Colon (tissue), 2 donors: ENCODE measurements around the gene UNC50.
"Not testable (repeated sequence)": the region's sequence is repeated elsewhere in the genome, so short reads cannot be mapped to it uniquely, and the experiment has no call there.

Source experiments
- FAIRE-seq: peaks from 2 replicates; lab custom pipeline; 2012; peaks lifted over from hg19 to GRCh38; lab: Jason Lieb, UNC
- donor health status: control.
- donor health status: control.

The UNC50 gene

DNA sequence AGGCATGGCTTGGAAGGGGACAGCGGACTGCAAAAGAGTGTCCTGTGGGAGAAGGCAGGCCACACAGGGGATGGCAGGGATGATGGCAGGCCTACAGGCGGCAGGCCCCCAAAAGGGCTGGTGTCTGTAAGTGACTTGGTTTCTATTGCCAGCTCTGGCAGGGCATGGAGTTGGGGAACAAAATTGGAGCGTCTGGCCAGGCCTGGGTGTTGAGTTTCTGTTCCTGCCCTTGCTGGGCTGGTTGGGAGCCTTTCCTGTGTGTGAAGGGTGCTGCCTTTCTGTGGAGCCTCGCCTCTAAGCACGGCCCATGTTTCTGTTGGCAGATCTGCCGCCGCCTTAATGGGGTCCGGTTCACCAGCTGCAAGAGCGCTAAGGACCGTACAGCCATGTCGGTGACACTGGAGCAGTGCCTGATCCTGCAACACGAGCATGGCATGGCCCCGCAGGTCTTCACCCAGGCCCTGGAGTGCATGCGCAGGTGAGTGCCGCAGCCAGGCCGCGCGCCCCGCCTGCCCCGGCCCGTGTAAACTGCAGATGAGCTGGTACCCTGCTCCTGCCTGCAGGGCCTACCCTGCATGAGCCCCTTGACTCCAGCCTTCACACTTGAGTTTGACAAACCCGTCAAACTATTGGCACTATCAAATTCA is 31.6 kb upstream of the UNC50 start:
- FAIRE-seq: no peak

DNA sequence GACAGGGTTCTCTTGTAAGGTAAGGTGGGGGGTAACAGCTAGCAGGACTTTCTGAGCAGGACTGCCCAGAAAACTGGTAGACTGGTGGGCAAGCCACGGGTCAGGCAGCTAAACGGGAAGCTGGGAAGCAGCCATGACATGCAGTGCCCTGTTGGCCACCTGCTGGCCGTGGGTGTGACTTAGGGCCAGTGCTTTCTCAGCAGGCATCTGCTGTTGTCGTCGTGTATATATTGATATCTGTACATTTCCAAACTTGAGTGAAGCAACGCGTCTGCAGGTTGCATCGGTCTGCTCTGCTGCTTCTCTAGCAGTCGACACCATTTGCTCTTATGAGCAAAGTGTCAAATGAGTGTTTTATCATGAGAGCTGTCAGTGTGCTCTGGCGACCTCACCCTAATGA is 31.1 kb upstream of the UNC50 start:
- no peak for FAIRE-seq

DNA sequence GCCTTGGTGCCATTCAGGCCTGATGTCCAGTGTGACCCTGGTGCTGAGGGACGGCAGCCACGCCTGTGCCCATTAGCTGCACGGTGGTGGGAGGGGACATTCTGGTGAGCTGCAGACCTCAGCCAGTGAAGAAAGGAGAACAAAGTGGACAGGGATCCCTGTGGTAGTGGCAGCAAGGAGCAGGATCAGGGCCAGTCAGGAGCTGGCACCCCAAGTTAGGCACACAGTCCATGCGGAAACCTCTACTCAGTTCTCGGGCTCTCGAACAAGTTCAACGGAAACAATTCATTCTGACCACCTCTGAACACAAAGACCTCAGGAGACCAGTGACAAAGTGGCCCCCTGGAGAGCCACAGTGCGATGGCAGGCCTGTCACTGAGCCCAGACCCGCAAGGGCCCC is 30.2 kb upstream of the UNC50 start:
- no peak for FAIRE-seq

DNA sequence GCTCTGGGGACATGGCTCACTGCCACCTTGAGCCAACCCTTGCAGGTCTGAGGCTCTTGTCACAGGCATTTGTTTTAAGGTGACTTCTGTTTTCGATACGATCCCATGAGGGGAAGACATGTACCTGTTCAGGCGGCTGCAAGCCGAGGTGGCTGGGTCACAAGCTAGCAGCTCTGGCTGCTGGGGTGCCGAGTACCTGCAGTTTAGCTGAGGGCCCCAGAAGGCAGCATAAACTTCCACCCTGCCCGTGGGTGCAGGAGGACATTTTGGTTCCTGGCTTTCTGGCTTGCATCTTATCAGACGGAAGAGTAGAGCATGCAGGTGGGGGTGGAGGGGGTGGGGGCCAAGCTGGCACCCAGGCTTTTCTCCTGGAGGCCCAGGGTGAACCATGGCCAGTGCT is 28.5 kb upstream of the UNC50 start:
- no peak for FAIRE-seq

DNA sequence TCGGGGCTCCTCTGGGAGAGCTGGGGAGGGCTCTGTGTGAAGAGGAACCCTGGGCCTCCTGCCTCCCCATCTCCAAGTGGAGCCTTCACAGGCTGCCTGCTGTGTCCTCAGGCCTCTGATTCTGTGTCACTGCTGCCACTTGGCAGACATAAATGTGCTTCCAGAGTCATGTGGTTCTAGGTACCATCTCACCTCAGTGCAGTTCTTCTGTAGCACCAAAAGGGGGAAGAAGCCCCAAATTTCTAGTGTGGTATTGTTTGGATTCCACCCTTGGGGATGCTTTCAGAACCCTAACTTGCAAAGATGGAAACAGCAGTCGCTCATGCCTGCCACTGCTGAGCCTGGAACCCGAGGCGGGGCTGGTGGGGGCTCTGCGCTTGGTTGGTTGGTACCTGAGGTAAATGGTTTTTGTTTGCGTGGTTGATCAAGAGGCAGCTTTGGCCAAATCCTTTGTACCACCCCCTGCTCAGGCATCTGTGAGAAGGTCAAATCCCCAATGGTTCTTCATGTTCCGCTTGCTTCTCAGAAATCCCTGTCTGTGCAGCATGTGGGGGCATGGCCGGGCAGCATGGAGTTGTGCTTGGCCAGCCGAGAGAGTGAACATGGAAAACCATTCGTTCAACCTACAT is 27.6 kb upstream of the UNC50 start:
- FAIRE-seq: no peak

DNA sequence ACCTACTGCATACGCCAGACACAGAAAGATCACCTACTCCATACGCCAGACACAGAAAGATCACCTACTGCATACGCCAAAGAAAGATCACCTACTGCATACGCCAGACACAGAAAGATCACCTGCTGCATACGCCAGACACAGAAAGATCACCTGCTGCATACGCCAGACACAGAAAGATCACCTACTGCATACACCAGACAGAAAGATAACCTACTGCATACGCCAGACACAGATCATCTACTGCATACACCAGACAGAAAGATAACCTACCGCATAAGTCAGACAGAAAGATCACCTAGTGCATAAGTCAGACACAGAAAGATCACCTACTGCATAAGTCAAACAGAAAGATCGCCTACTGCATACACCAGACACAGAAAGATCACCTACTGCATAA is 25.9 kb upstream of the UNC50 start:
- FAIRE-seq: no peak

DNA sequence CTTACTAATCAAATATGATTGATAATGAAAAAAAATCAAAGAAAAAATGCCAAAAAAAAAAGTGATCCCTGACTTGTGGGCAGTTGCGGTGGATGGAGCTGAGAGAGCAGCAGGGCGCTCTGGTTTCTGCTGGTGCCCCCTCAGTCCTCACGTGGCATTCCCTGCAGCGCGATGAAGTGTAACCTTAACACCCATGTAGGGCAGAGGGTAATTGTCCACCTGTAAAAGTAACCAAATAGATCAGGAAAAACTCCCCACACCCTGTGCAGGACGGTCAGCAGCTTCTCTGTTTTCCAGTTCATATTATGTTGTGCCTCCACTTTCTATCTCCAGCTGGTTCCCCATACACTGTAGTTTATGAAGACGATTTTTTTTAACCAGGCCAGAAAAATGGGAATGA is 25.1 kb upstream of the UNC50 start:
- no peak for FAIRE-seq

DNA sequence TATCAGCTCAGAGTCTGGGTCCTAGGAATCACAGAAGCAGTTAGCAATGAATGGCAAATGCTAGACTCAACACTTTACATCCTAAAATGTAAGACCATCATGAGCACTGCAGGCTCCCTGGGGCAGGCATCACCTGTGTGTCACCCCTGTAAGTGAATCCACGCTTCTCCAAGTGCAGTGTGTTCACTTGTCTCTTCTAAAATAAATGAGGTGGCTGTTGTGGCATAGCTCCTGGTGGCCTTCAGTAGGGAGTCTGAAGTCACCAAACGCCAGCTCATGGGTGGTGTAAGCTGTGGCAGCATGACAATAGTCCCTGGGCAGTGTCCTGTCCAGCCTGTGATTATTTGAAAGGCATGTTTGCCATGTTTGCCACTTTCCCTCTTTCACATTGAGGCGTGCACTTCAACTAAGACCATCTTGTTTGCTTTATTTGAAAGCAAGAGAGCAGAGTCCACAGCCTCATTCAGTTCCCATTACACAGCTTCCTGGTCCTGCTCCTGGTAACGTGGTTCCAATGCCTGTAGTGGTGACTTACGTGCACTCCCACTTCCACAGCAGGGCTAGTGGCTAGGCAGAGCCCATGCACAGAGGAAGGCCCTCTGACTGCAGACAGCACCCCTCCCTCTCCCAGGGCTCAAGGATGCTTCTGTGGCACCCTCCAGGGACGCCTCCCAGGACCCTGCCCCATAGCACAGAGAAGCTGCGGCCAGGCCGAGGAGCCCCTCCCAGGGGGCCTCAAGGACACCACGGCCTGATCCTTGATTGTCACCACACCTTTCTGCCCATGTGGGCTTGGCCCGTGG is 24.4 kb upstream of the UNC50 start:
- FAIRE-seq: no peak

DNA sequence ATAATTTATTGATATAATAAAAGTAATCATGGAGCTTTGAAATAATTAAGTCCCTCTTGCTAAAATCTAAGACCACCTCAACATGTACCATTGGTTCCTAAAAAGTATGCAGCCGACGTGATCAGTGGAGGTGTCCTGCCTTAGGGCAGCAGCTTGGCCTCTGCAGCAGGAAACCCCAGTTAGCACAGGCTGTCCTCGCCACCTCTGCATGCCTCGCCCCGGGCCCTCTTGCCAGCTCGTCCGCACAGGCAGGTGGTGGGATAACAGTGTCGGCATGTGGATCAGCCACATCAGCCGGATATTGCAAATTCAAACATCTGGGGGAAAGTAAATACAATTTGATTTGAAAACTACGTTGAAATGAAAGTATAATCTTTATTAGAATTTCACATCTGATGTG is 23.0 kb upstream of the UNC50 start:
- FAIRE-seq: no peak

DNA sequence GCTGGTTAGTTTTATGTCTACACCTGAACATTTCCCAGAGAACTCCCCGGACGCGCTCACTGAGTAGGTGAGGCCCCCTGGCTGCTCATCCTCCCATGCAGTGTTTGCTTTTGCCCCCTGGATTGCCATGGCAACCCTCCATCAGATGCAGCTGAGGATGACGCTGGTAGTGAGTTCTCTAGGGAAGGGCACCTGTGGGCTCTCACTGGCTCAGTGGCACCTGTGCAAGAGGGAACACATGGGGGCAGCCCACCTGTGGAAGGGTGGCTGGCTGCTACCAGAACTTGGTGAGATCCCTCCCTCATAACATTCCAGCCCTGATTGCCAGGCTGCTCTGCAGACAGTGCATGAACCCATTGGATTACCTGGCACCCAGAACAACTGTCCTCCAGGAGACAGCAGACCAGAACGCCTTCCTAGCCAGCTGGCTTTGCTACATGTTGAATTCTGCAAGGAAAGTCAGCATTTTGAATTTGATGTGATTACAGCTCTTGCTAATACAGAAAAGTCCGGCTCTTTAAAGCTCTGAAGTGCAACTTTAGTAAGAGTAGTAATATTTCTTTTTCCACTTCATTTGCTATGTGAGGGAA is 21.7 kb upstream of the UNC50 start:
- FAIRE-seq: no peak

DNA sequence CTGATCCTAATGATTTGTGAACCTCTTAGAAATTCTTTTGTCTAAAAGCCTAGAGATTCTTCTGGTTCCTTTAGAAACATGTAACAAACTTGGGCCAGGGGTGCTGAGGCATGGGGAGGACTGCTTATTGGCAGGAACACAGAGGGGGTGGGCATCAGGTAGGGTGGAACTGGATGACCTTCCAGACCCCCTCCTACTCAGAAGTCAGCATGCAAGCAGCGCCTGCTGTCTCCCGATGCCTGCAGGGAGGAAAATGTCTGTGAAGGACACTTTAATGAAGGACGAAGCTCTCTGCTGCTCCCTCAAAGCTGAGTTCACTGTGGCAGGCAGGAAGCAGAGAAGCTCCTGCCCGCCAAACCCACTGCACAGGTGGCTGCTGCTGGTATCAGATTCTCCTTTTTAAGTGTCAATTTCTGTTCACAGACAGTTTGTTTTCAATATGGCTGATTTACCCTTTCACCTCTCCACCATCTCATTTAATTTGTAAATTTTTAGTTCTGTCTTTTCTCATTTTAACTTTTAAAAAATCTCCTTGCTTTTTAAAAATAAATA is 19.4 kb upstream of the UNC50 start:
- no peak for FAIRE-seq

DNA sequence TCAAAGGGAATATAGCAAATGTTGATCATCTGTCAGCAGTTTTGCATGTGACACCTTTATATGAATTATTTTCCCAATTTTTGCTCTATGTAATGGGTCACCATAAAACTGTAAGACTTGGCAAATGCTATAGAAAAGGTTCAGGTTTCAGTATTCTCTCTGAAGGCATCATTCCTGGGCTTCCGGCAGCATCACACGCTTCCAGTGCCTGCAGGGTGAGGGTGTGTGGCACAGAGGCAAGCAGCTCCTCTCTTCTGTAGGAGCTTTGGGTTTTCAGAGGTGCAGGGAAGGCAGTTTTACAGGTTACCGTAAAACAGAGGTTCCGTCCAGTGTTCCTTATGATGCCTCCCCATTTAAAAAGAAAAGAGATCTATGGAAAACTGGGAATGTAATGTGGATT is 18.9 kb upstream of the UNC50 start:
- FAIRE-seq: no peak

DNA sequence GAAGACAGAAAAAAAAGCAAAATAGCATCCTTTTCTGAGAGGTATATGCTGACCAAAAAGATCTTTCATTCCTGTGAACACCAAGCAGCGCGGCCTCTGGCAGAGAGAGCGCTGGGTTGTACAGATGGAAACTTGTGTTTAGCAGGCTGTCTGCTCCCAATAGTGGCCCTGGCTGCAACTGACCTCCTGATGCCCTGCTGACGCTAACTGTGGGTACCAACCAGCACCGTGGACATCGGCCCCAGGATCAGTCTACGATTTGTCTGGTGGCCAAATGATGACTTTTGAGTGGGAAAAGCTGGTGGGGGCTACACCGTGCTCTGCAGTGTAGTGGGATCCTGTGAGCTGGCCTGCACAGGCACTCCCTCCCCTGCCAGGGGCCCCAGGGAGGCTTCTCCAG is 15.8 kb upstream of the UNC50 start:
- no peak for FAIRE-seq

DNA sequence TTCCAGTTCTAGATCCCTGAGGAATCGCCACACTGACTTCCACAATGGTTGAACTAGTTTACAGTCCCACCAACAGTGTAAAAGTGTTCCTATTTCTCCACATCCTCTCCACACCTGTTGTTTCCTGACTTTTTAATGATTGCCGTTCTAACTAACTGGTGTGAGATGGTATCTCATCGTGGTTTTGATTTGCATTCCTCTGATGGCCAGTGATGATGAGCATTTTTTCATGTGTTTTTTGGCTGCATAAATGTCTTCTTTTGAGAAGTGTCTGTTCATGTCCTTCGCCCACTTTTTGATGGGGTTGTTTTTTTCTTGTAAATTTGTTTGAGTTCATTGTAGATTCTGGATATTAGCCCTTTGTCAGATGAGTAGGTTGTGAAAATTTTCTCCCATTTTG is 13.7 kb upstream of the UNC50 start:
- FAIRE-seq: not testable (repeated sequence)

DNA sequence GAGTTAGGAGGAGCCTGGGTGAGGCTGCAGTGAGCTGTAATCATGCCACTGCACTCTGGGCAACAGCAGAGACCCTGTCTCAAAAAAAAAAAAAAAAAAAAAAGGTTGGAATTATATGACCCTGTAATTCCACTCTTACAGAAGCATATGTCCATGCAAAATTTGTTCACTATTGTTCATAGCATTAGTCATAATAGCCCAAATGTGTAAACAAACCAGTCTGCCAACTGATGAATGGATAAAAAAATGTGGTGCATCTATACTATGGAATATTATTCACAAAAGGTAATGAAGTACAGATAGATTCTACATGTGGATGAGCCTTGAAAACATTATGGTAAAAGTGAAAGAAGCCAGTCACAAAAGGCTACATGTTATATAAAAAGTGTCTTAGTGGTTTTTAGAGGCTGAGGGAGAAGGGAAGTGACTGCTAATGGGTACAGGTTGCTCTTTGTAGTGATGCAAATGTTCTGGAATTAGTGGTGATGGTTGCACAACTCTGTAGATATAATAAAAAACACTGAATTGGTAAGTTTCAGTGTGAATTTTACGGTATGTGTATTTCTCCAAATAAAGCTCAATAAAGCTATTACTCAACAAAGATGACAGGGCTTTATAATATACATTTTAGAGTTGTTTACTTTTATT is 9.5 kb upstream of the UNC50 start:
- FAIRE-seq: no peak

DNA sequence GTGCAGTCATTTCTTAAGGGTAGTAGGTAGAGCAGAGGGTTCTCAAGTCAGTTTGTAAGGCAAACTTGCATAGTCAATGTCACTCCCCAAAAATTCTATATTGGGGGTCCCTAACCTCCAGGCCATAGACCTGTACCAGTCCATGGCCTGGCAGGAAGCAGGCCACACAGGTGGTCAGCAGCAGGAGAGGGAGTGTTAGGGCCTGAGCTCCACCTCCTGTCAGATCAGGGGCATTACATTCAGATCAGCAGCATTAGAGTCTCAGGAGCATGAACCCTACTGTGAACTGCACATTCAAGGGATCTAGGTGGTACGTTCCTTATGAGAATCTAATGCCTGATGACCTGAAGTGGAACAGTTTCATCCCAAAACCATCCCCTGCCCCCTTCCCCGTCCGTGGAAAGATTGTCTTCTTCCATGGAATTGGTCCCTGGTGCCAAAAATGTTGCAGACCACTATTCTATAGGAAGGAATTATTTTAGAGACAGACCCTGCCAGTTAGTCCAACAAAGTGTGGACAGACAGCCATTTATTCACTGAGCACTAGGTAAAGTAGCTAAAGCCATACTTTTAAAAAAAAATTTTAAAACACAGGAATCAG is 6.8 kb upstream of the UNC50 start:
- no peak for FAIRE-seq

DNA sequence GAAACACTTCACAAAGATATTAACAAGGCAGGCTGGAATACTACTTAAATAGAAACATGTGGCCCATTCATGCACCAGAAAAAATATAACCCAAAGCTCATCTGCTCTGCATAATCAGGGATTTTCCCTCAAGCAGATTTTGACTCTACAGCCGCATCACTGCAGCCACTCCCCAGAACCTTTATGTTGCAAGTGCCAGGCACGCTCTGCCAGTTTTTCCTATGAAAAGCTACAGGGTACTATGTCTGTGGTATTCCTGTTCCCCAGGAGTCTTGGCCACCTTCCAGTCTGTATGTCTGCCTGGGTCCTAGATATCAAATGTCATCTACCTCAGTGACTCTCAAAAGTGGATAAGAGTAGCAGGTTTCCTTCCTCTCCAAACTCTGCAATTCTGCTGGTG is 3.8 kb upstream of the UNC50 start:
- FAIRE-seq: no peak

DNA sequence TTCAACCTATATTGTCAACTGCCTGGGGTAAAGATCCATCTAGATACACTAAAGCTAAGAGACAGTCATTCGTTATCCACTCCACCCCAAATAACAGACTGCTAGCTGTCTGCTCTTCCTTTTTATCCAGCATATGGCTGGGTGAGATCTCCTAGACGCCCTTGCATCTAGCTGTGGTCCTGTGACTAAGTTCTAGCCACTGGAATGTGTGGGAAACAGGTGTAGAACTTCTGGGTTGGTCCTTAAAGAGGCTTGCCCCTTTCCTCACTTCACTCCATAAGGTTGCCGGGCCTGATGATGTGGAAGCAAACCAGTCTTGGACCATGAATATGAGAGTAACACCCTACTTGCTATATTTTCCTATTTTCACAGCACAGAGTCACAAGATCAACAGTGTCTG is 3.3 kb upstream of the UNC50 start:
- FAIRE-seq: no peak

DNA sequence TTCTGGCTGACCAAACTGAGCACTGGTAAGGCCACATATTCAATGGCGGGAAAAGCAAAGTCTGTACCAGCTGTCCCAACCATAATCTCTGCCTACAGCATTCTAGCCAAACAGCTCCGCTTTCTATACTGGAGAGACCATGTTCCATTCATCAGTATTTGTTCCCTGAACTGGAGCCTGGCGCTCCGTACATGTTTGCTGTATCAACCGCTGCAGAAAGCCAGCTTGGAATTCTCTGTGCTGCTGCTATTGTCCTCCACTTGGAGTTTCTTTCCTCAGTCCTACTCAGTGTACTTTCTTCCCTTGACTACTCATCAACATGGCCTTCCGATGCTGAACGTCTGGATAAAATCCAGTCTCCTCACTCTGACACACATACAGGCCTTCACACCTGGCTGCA is 2.0 kb upstream of the UNC50 start:
- FAIRE-seq: no peak

DNA sequence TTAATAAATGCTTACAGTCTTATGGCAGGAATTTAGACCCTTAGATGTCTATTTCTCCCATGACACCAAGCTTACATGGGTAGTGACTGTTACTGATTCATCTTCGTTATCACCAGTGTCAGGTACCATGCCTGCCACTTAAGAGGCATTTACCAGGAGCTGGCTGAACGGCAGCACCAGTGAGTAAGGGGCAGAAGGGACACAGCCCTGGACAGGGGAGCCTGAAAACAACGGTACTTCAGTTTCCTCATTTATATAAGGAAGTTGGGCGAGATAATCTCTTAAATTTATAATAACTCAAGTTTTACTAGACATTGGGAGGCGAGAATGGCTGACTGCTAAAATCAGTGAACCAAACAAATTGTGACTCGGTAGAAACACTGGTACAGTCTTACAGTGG is 1.3 kb upstream of the UNC50 start:
- FAIRE-seq: no peak

DNA sequence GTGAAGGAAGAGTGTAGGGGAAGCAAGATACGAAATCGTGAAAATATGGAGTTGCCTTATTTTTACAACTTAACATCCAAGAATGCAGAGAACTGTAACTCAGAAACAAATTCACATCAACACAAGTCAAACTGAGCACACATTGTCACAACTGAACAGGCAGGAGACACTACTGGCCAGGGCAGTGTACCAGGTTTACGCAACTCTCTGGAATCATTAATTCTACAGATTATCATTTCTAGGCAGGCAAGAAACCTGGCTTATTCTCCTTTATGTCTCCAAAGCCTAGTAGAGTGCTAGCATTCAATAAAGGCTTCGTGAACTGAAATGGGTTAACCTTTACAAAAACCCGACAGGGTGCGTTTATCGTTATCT is 661 bp upstream of the UNC50 start:
- FAIRE-seq: no peak

DNA sequence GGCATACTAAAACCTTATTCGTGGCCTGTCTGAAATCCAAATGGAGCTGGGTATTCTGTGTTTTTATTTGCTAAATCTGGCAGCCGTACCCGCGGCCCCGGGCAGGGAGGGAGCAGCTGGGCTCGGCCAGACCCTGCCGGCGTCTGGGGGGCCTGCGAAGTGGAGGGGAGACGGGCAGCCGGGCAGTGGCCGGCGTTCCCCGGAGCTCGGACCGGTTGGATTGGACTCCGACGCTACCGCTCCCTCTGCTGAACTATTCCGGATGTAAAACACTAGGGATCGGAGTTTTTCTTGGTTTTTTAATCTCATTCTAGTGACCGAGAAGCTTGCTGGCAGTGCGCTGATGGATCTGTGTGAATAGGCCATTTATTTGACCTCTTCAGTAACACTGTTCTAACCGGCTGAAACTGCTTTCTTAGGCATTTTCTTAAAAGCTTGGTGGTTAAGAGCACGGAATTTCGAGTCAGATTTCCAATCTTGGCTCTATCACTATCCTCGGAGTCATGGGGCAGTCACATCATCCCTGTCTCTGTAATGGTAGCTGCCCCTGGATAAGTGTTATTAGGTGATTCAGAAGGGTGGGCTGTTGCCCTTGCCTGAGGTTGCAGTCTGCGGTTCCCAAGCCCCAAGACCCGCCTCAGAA is 694 bp downstream of the UNC50 start:
- FAIRE-seq: no peak
